ENCODE results near the gene PET100. TPM values are rescaled to one million over a fixed set of nuclear protein-coding genes. Genes with fewer than 3 reads are reported as not detected.

PET100 gene
- total and polyA plus RNA-seq, 2 experiments from 2014 or later, result 8.6 to 636 TPM

DNA sequence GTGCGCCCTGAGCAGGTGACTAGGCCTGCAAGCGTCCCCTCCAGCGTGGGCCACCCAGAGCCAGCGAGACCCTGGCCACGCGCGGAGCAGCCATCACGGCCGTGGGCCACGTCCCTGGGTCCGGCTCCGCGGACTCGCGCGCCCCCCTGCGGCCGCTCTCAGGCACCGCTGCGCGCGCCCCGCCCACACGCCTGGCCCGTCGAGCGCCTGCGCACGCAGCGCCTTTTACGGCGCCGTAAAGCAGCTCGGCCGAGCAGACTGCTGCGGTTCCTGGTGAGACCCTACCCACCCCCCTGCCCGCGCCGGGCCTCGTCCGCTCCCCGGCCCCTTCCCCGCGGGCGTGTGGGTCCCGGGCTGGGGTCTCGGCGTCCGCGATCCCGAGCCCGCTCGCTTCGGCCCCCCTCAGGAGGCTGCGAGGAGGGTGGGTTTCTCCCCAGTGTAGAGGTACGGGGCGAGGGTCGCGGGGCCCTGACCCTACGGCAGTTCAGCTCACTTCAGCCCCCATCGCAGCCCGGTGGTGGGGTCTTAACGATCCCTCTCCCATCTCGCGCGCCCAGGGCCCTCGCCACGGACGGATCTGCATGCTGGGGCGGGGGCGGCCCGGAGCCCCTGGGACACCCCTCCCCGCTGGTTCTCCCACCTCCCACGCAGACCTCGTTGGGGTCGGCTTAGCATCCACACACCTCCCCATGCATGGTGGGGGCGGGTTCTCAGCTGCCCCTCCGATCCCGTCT, 51.2 kb downstream of the PET100 start, which contains the start of gene TRAPPC5:
Gene TRAPPC5, plus strand, starts transcription at position 228 of the 734 bp plus-strand sequence. CDS start 1,421 bp downstream, outside the sequence.
- H3K4me1 ChIP-seq (ENCODE audit: insufficient read depth), result peaks cover 7% of the 10 kb centered on the region
- 0 out of 2 replicates have a peak, but pooled peaks cover 3% of the 10 kb centered on the region for H3F3A ChIP-seq (replicated peaks; ENCODE audit: low read depth)
- no peaks in the 10 kb centered on the region for H3K9me2 ChIP-seq (ENCODE audit: insufficient read depth)
- H4K20me1 ChIP-seq (replicated peaks; ENCODE audit: insufficient read depth), result peaks cover 8% of the 10 kb centered on the region
- TF ChIP-seq CTCF (conservative IDR thresholded peaks at IDR 0.05; ENCODE audit: low read depth in 2 of 2), result peak; percentile 72 to 90
- TF ChIP-seq ZNF462 (CRISPR knock-in tag; IDR thresholded peaks at IDR 0.05), result no peak
- TF ChIP-seq POLR2AphosphoS5 (IDR thresholded peaks at IDR 0.05; ENCODE audit: low read depth), result peak; percentile 86
- TF ChIP-seq, protein P1, sequence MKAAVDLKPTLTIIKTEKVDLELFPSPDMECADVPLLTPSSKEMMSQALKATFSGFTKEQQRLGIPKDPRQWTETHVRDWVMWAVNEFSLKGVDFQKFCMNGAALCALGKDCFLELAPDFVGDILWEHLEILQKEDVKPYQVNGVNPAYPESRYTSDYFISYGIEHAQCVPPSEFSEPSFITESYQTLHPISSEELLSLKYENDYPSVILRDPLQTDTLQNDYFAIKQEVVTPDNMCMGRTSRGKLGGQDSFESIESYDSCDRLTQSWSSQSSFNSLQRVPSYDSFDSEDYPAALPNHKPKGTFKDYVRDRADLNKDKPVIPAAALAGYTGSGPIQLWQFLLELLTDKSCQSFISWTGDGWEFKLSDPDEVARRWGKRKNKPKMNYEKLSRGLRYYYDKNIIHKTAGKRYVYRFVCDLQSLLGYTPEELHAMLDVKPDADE (IDR thresholded peaks at IDR 0.05), result no peak
- peak; percentile 62 for TF ChIP-seq CREB1 (CRISPR knock-in tag; IDR thresholded peaks at IDR 0.05; ENCODE audit: low read depth)
- DNase-seq (ENCODE audit: low spot score), result peak; percentile 92
- H3K27me3 ChIP-seq (ENCODE audit: insufficient read depth), result peaks cover 8% of the 10 kb centered on the region; the same call in 1 of the 2 replicates
- peak within 1 kb of the TSS; percentile 90 for H2AFZ ChIP-seq
- Mint-ChIP-seq H3K4me1 (peaks cover 4% of the 10 kb centered on the region; the same call in 2 of the 3 replicates), H3K27ac (peak within 1 kb of the TSS; percentile 52; the same call in 1 of the 2 replicates), H3K9me3 (no peaks in the 10 kb centered on the region), H3K4me3 (peak within 1 kb of the TSS; percentile 83), H3K27me3 (ENCODE audit: insufficient read depth, low read depth, poor library complexity) (peaks cover 29% of the 10 kb centered on the region), H3K36me3 (ENCODE audit: low read depth) (peaks cover 27% of the 10 kb centered on the region)
- 0 out of 2 replicates have a peak, but pooled peaks cover 3% of the 10 kb centered on the region for H3K79me2 ChIP-seq (replicated peaks; ENCODE audit: insufficient read depth)
- peak within 1 kb of the TSS; percentile 91 for H3K4me2 ChIP-seq
- peak within 1 kb of the TSS; percentile 92 for H3K4me3 ChIP-seq
- no peak within 1 kb of the TSS for H3K27ac ChIP-seq (ENCODE audit: low read depth)
- ATAC-seq, result peak; percentile 62
- no peaks in the 10 kb centered on the region; the same call in 1 of the 2 replicates for H3K36me3 ChIP-seq (ENCODE audit: insufficient read depth)

Small RNA genes lying within 50 kb of the gene (microRNA-seq; reads per million reads assigned to microRNA genes)
- not detected for gene MIR6792

Small RNA genes lying within 50 kb of the gene (small RNA-seq; reads per million reads assigned to genes)
- gene MIR6792 (ENCODE audit: low replicate concordance), result not detected

Other genes starting within 250 kb of the PET100 start
- gene PEX11G, start 140.8 kb upstream of the PET100 start, total RNA-seq (2014; rRNA removed; shearing (Covaris generic)), result 1.2 and 2.2 TPM in 2 replicates
- gene PEX11G, start 140.8 kb upstream of the PET100 start, polyA plus RNA-seq (2016; fragmentation: Nextera tagmentation; extraction: Ambion mirVana), result 2.2 and 3.1 TPM in 2 replicates
- gene ZNF358, start 113.7 kb upstream of the PET100 start, total RNA-seq (2014; rRNA removed; shearing (Covaris generic)), result 36.7 and 52.9 TPM in 2 replicates
- gene ZNF358, start 113.7 kb upstream of the PET100 start, polyA plus RNA-seq (2016; fragmentation: Nextera tagmentation; extraction: Ambion mirVana), result 23.8 and 28.2 TPM in 2 replicates
- 7.2 and 11.0 TPM in 2 replicates for gene MCOLN1, start 107.2 kb upstream of the PET100 start, total RNA-seq (2014; rRNA removed; shearing (Covaris generic))
- 16.1 and 16.2 TPM in 2 replicates for gene MCOLN1, start 107.2 kb upstream of the PET100 start, polyA plus RNA-seq (2016; fragmentation: Nextera tagmentation; extraction: Ambion mirVana)
- 135 and 147 TPM in 2 replicates for gene PNPLA6, start 94.1 kb upstream of the PET100 start, total RNA-seq (2014; rRNA removed; shearing (Covaris generic))
- gene PNPLA6, start 94.1 kb upstream of the PET100 start, polyA plus RNA-seq (2016; fragmentation: Nextera tagmentation; extraction: Ambion mirVana), result 66.6 and 74.1 TPM in 2 replicates
- gene CAMSAP3, start 33.9 kb upstream of the PET100 start, total RNA-seq (2014; rRNA removed; shearing (Covaris generic)), result 29.9 and 32.2 TPM in 2 replicates
- gene CAMSAP3, start 33.9 kb upstream of the PET100 start, polyA plus RNA-seq (2016; fragmentation: Nextera tagmentation; extraction: Ambion mirVana), result 6.4 and 10.2 TPM in 2 replicates
- 65.2 and 69.0 TPM in 2 replicates for gene XAB2, start 248 bp upstream of the PET100 start, total RNA-seq (2014; rRNA removed; shearing (Covaris generic))
- 18.4 and 20.0 TPM in 2 replicates for gene XAB2, start 248 bp upstream of the PET100 start, polyA plus RNA-seq (2016; fragmentation: Nextera tagmentation; extraction: Ambion mirVana)
- not detected in 2 replicates for gene PCP2, start 3.9 kb downstream of the PET100 start, total RNA-seq (2014; rRNA removed; shearing (Covaris generic))
- 0.40 TPM in 1 of 2 replicates, not detected in the other for gene PCP2, start 3.9 kb downstream of the PET100 start, polyA plus RNA-seq (2016; fragmentation: Nextera tagmentation; extraction: Ambion mirVana)
- gene STXBP2, start 7.3 kb downstream of the PET100 start, total RNA-seq (2014; rRNA removed; shearing (Covaris generic)), result 37.6 and 55.8 TPM in 2 replicates
- 42.6 and 45.0 TPM in 2 replicates for gene STXBP2, start 7.3 kb downstream of the PET100 start, polyA plus RNA-seq (2016; fragmentation: Nextera tagmentation; extraction: Ambion mirVana)
- not detected in 2 replicates for gene RETN, start 39.3 kb downstream of the PET100 start, total RNA-seq (2014; rRNA removed; shearing (Covaris generic))
- gene RETN, start 39.3 kb downstream of the PET100 start, polyA plus RNA-seq (2016; fragmentation: Nextera tagmentation; extraction: Ambion mirVana), result not detected in 2 replicates
- not detected in 2 replicates for gene MCEMP1, start 47.3 kb downstream of the PET100 start, total RNA-seq (2014; rRNA removed; shearing (Covaris generic))
- gene MCEMP1, start 47.3 kb downstream of the PET100 start, polyA plus RNA-seq (2016; fragmentation: Nextera tagmentation; extraction: Ambion mirVana), result not detected in 2 replicates
- gene TRAPPC5, start 51.0 kb downstream of the PET100 start, total RNA-seq (2014; rRNA removed; shearing (Covaris generic)), result 78.3 and 83.8 TPM in 2 replicates
- 252 and 284 TPM in 2 replicates for gene TRAPPC5, start 51.0 kb downstream of the PET100 start, polyA plus RNA-seq (2016; fragmentation: Nextera tagmentation; extraction: Ambion mirVana)
- not detected in 2 replicates for gene FCER2, start 72.3 kb downstream of the PET100 start, total RNA-seq (2014; rRNA removed; shearing (Covaris generic))
- gene FCER2, start 72.3 kb downstream of the PET100 start, polyA plus RNA-seq (2016; fragmentation: Nextera tagmentation; extraction: Ambion mirVana), result 0.29 and 0.38 TPM in 2 replicates
- 0.23 and 0.52 TPM in 2 replicates for gene CLEC4G, start 102.3 kb downstream of the PET100 start, total RNA-seq (2014; rRNA removed; shearing (Covaris generic))
- 0.65 and 0.70 TPM in 2 replicates for gene CLEC4G, start 102.3 kb downstream of the PET100 start, polyA plus RNA-seq (2016; fragmentation: Nextera tagmentation; extraction: Ambion mirVana)
- 0.35 TPM in 1 of 2 replicates, not detected in the other for gene CD209, start 117.7 kb downstream of the PET100 start, total RNA-seq (2014; rRNA removed; shearing (Covaris generic))
- not detected in 2 replicates for gene CD209, start 117.7 kb downstream of the PET100 start, polyA plus RNA-seq (2016; fragmentation: Nextera tagmentation; extraction: Ambion mirVana)
- not detected in 2 replicates for gene CLEC4M, start 133.4 kb downstream of the PET100 start, total RNA-seq (2014; rRNA removed; shearing (Covaris generic))
- gene CLEC4M, start 133.4 kb downstream of the PET100 start, polyA plus RNA-seq (2016; fragmentation: Nextera tagmentation; extraction: Ambion mirVana), result not detected in 2 replicates
- gene EVI5L, start 200.4 kb downstream of the PET100 start, total RNA-seq (2014; rRNA removed; shearing (Covaris generic)), result 14.0 and 16.2 TPM in 2 replicates
- 4.3 and 4.5 TPM in 2 replicates for gene EVI5L, start 200.4 kb downstream of the PET100 start, polyA plus RNA-seq (2016; fragmentation: Nextera tagmentation; extraction: Ambion mirVana)
- 12.1 and 17.6 TPM in 2 replicates for gene PRR36, start 244.6 kb downstream of the PET100 start, total RNA-seq (2014; rRNA removed; shearing (Covaris generic))
- gene PRR36, start 244.6 kb downstream of the PET100 start, polyA plus RNA-seq (2016; fragmentation: Nextera tagmentation; extraction: Ambion mirVana), result 17.9 and 22.3 TPM in 2 replicates